ENCODE results near the gene PRDX2.

DNA sequence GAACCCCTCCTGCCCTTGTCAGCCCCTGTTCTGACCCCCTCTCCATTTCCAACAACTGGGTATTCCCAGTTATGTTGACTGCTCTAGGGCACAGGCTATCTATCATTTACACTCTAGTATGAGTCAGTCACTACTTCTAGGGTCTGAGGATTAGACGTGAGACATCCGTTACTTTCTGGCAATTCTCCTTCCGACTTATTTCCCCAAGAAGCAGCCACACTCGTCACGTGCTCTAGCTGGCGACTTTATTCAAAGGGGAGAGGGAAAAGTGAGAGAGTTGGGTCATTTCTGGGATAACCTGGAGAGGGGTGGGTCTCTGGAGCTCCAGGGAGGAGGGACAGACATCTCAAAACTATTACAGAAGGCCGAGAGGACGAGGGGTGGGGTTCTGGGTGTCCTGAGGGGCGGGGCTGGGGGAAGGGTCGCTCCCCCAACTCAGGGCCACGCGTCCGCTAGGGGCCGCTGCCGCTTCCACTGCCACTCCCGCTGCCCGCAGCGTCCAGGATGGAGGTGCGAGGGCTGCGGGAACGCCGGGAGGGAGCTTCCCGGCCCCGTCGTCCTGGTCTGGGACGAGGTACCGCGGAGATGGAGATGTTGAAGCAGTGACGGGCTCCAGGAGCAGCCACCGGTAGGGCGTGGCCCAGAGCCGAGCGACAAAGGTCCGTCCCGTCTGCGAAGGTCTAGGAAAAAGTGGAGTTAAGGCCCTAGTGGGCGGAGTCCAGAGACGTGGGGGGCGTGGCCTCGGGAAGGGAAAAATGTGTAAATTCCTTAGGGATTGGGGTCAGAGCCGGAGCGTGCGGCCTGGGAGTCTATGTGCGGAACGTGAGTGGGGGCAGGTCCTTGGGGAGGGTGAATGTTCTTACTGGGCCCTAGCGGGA is 23.9 kb upstream of the PRDX2 start:
- TF ChIP-seq, protein P1, sequence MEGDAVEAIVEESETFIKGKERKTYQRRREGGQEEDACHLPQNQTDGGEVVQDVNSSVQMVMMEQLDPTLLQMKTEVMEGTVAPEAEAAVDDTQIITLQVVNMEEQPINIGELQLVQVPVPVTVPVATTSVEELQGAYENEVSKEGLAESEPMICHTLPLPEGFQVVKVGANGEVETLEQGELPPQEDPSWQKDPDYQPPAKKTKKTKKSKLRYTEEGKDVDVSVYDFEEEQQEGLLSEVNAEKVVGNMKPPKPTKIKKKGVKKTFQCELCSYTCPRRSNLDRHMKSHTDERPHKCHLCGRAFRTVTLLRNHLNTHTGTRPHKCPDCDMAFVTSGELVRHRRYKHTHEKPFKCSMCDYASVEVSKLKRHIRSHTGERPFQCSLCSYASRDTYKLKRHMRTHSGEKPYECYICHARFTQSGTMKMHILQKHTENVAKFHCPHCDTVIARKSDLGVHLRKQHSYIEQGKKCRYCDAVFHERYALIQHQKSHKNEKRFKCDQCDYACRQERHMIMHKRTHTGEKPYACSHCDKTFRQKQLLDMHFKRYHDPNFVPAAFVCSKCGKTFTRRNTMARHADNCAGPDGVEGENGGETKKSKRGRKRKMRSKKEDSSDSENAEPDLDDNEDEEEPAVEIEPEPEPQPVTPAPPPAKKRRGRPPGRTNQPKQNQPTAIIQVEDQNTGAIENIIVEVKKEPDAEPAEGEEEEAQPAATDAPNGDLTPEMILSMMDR (IDR thresholded peaks at IDR 0.05) = no peak
- TF ChIP-seq POLR2A (IDR thresholded peaks at IDR 0.05) (no peak), POLR2AphosphoS5 (IDR thresholded peaks at IDR 0.05; ENCODE audit: insufficient read depth in 1 of 2, low read depth in 1 of 2) (no peak)

Measured in vagina (tissue), 2 donors.